Pancreas (tissue), 10 donors: ENCODE data around the gene SREBF1. TPM values are rescaled to one million over a fixed set of nuclear protein-coding genes. Genes with fewer than 3 reads are reported as not detected.
A peak's percentile ranks its signal among the peaks of the same experiment; 100 is the strongest.

Experiments used
- ATAC-seq, 4 donors: fragments of 200-7000 bp; cut with Tn5 transposase; one replicate each; pipeline versions ENCODE4 v1.8.0 to v1.9.1; 2020; ENCODE audit warnings: mild to moderate bottlenecking in 4 of 4, moderate library complexity in 4 of 4
- DNase-seq, 6 donors: peaks; one replicate each; pipeline ENCODE4 v3.0.0-alpha.2; 2020
- FAIRE-seq: peaks from 2 replicates; lab custom pipeline; 2012; peaks lifted over from hg19 to GRCh38; lab: Jason Lieb, UNC
- H3K27ac ChIP-seq, 4 donors: fragments of 200-600 bp; sonication (generic); 1 replicate in 3 of 4; 2 replicates in 1 of 4; pipeline versions ENCODE4 v1.5.0 to v1.8.0; 2020
- H3K27me3 ChIP-seq, 4 donors: fragments of 200-600 bp; one replicate each; pipeline ENCODE4 v1.8.0; 2021
- H3K36me3 ChIP-seq, 3 donors: fragments of 200-600 bp; sonication (generic) in 1 of 3; one replicate each; pipeline versions ENCODE4 v1.5.0 to v1.8.0; 2020 to 2021
- H3K4me1 ChIP-seq, 3 donors: fragments of 200-600 bp; one replicate each; pipeline ENCODE4 v1.8.0; 2021
- H3K4me3 ChIP-seq, 4 donors: fragments of 200-600 bp; sonication (generic) in 2 of 4; one replicate each; pipeline versions ENCODE4 v1.5.0 to v1.8.0; 2020 to 2021
- H3K9me3 ChIP-seq, 4 donors: fragments of 200-600 bp; one replicate each; pipeline ENCODE4 v1.8.0; 2021
- WGBS, 2 donors: extraction: QIAGEN DNeasy Blood & Tissue Kit; methylation state at CpG; one replicate each; pipeline ENCODE4 v1.1.7; 2013; 5-methylcytosine and 5-hydroxymethylcytosine counted together
- intact Hi-C, 3 donors: fragments of 100-400 bp; cut with DNase I; formaldehyde crosslinking; loops; one replicate each; pipeline versions ENCODE4 v1.11.1 to v1.14.2; 2022
- polyA plus RNA-seq, 2 donors: library from polyadenylated mRNA; stranded (reverse); fragments of 200-250 nt; gene quantifications; one replicate each; pipeline ENCODE4 v1.2.3, GENCODE V29; 2013
- total RNA-seq, 6 donors: library from RNA; stranded (reverse); fragmentation: NEBNext Ultra II Directional in 4 of 6; extraction: Animal tissue kit (Norgen Biotek cat#: 25700) in 4 of 6; gene quantifications; one replicate each; pipeline versions ENCODE4 v1.2.1 to v1.2.4, GENCODE V29; 2021 to 2023
- TF ChIP-seq, protein P1 (sequence below), 4 donors: fragments of 200-600 bp; sonication (generic) in 3 of 4; IDR thresholded peaks; one replicate each; pipeline versions ENCODE4 v1.5.0 to v1.8.0; 2021; ENCODE audit warnings: antibody characterized with exemption in 4 of 4
- donor health status: healthy with polysubstance abuse.
- donor health status: DM: no; HTN: no; CAD: no; lungs with moderate emphysema.
- donor health status: DM: no; HTN: no; CAD: no.
- donor health status: control.
- donor health status: control.
- donor health status: Bipolar disorder and iron deficiency.
- donor health status: DM: yes; HTN: yes; CAD: no.
- donor health status: DM: no; HTN: no; CAD: no.
- donor health status: DM: no; HTN: no; CAD: no.
- donor health status: DM: yes; HTN: yes; CAD: no.

The SREBF1 gene
- total and polyA plus RNA-seq, 8 donors = 12.0 to 77.5 (median 32.3) TPM

GRCh38 chr17:17874478-17874877 is 37.7 kb upstream of the SREBF1 start:
- TF ChIP-seq, protein P1, sequence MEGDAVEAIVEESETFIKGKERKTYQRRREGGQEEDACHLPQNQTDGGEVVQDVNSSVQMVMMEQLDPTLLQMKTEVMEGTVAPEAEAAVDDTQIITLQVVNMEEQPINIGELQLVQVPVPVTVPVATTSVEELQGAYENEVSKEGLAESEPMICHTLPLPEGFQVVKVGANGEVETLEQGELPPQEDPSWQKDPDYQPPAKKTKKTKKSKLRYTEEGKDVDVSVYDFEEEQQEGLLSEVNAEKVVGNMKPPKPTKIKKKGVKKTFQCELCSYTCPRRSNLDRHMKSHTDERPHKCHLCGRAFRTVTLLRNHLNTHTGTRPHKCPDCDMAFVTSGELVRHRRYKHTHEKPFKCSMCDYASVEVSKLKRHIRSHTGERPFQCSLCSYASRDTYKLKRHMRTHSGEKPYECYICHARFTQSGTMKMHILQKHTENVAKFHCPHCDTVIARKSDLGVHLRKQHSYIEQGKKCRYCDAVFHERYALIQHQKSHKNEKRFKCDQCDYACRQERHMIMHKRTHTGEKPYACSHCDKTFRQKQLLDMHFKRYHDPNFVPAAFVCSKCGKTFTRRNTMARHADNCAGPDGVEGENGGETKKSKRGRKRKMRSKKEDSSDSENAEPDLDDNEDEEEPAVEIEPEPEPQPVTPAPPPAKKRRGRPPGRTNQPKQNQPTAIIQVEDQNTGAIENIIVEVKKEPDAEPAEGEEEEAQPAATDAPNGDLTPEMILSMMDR (IDR thresholded peaks at IDR 0.05) = no peak
- Histone ChIP-seq H3K27me3 (no peaks in the 10 kb centered on the region), H3K4me1 (peaks cover 27 to 34% (median 29%) of the 10 kb centered on the region in 3 donors), H3K36me3 (no peaks in the 10 kb centered on the region), H3K4me3 (no peak overlapping the region), H3K9me3 (no peaks in the 10 kb centered on the region), H3K27ac (no peak overlapping the region)
- WGBS, 2 donors = 26 to 52% methylated on average over 1 of the region's 1 CpG
- no peak for FAIRE-seq
- ATAC-seq = no peak
- DNase-seq = peak in 1 of 6 donors; percentile 6
- intact Hi-C loops = no loop called here

- Histone ChIP-seq H3K9me3 (no peaks in the 10 kb centered on the region), H3K36me3 (no peaks in the 10 kb centered on the region), H3K27me3 (no peaks in the 10 kb centered on the region), H3K4me3 (no peak overlapping the region), H3K4me1 (peaks cover 22 to 25% (median 25%) of the 10 kb centered on the region in 3 donors), H3K27ac (no peak overlapping the region)
- intact Hi-C loops = no loop called here
- 84 to 87% methylated on average over 8 of the region's 8 CpGs for WGBS, 2 donors
- ATAC-seq (no peak), FAIRE-seq (no peak), DNase-seq (peak in 1 of 6 donors; percentile 9)
- TF ChIP-seq, protein P1 (IDR thresholded peaks at IDR 0.05) = no peak
Observed at GRCh38 chr17:17873450-17873991, 36.7 kb upstream of the SREBF1 start.

- WGBS, 2 donors = 88 to 91% methylated on average over 9 of the region's 9 CpGs
- intact Hi-C loops = no loop called here
- Histone ChIP-seq H3K9me3 (no peaks in the 10 kb centered on the region), H3K27ac (no peak overlapping the region), H3K4me3 (no peak overlapping the region), H3K36me3 (no peaks in the 10 kb centered on the region), H3K27me3 (no peaks in the 10 kb centered on the region), H3K4me1 (peaks cover 14 to 18% (median 17%) of the 10 kb centered on the region in 3 donors)
- DNase-seq (peak in 1 of 6 donors; percentile 27), FAIRE-seq (no peak), ATAC-seq (no peak)
- TF ChIP-seq, protein P1 (IDR thresholded peaks at IDR 0.05) = no peak
Observed at GRCh38 chr17:17872547-17873345, 36.0 kb upstream of the SREBF1 start.

GRCh38 chr17:17871913-17872312 is 35.1 kb upstream of the SREBF1 start:
- FAIRE-seq (no peak), DNase-seq (no peak), ATAC-seq (no peak)
- Histone ChIP-seq H3K9me3 (no peaks in the 10 kb centered on the region), H3K4me1 (peaks cover 6 to 11% (median 10%) of the 10 kb centered on the region in 3 donors), H3K36me3 (no peaks in the 10 kb centered on the region), H3K27ac (no peak overlapping the region), H3K27me3 (no peaks in the 10 kb centered on the region), H3K4me3 (no peak overlapping the region)
- WGBS, 2 donors = 87 to 92% methylated on average over 3 of the region's 3 CpGs
- intact Hi-C loops = no loop called here
- TF ChIP-seq, protein P1 (IDR thresholded peaks at IDR 0.05) = no peak

GRCh38 chr17:17870247-17870646 is 33.5 kb upstream of the SREBF1 start:
- Histone ChIP-seq H3K4me3 (no peak overlapping the region), H3K27me3 (no peaks in the 10 kb centered on the region), H3K36me3 (peaks cover 0 to 4% (median 0%) of the 10 kb centered on the region in 3 donors), H3K4me1 (no peaks in the 10 kb centered on the region), H3K9me3 (no peaks in the 10 kb centered on the region), H3K27ac (no peak overlapping the region)
- DNase-seq (no peak), ATAC-seq (no peak), FAIRE-seq (no peak)
- 88 to 90% methylated on average over 6 of the region's 6 CpGs for WGBS, 2 donors
- TF ChIP-seq, protein P1 (IDR thresholded peaks at IDR 0.05) = no peak
- intact Hi-C loops = no loop called here
